Panc1 (cell line): Measurements from ENCODE around the gene MTUS2. TPM values are rescaled to one million over a fixed set of nuclear protein-coding genes. Genes with fewer than 3 reads are reported as not detected.

Experiments
- ATAC-seq: fragments of 200-7000 bp; cut with Tn5 transposase; 2 replicates; pipeline ENCODE4 v1.9.1; 2020; ENCODE audit warnings: mild to moderate bottlenecking, moderate library complexity
- BruUV-seq: library from RNA; stranded (reverse); fragments of 400-500 nt; replicated peaks from 2 replicates; lab custom pipeline; 2021; lab: Mats Ljungman, UMichigan
- CTCF ChIA-PET: fragments of 300-600 bp; sonication (Branson Sonifier 250); formaldehyde crosslinking; loops from one replicate; lab custom pipeline; 2022; ENCODE audit warnings: antibody characterized with exemption; lab: Charles Lee
- POLR2A ChIA-PET: fragments of 300-600 bp; sonication (Branson Sonifier 250); formaldehyde crosslinking; loops from one replicate; lab custom pipeline; 2022; ENCODE audit warnings: antibody characterized with exemption; lab: Charles Lee
- DNase-seq: peaks from one replicate; pipeline ENCODE4 v3.0.0-alpha.2; 2010; ENCODE audit warnings: low read depth, low spot score
- H3K27ac ChIP-seq: 2 replicates; pipeline ENCODE4 v1.5.1; 2011; ENCODE audit warnings: mild to moderate bottlenecking, low read length, inconsistent platforms
- H3K27me3 ChIP-seq: fragments of 200-500 bp; sonication (Bioruptor generic); 2 replicates; pipeline ENCODE4 v1.6.0; 2014; ENCODE audit warnings: low read length, inconsistent platforms; ENCODE audit not compliant: control insufficient read depth, insufficient read depth
- H3K36me3 ChIP-seq: fragments of 200-500 bp; sonication (Bioruptor generic); 2 replicates; pipeline ENCODE4 v1.5.1; 2014; ENCODE audit warnings: inconsistent platforms, mild to moderate bottlenecking, low read length, moderate library complexity; ENCODE audit not compliant: control insufficient read depth, insufficient read depth
- H3K4me1 ChIP-seq: 2 replicates; pipeline ENCODE4 v1.5.1; 2011; ENCODE audit warnings: inconsistent platforms, mild to moderate bottlenecking, low read length, moderate library complexity; ENCODE audit not compliant: control insufficient read depth, insufficient read depth
- H3K4me3 ChIP-seq, 2 experiments: 2 replicates each; pipeline ENCODE4 v1.5.1; 2011 to 2012; ENCODE audit warnings: low read depth in 2 of 2, low read length in 2 of 2, mild to moderate bottlenecking in 2 of 2, inconsistent platforms in 1 of 2, moderate library complexity in 1 of 2
- H3K9me3 ChIP-seq: fragments of 200-500 bp; sonication (Bioruptor generic); 2 replicates; pipeline ENCODE4 v1.5.1; 2014; ENCODE audit warnings: low read depth, mild to moderate bottlenecking, inconsistent platforms, low read length, moderate library complexity; ENCODE audit not compliant: control insufficient read depth, insufficient read depth
- CTCF ChIP-seq: fragments of 450-650 bp; IDR thresholded peaks from 2 replicates; pipeline ENCODE4 v1.5.1; 2017; ENCODE audit warnings: mild to moderate bottlenecking
- POLR2AphosphoS5 ChIP-seq: IDR thresholded peaks from 2 replicates; pipeline ENCODE4 v1.6.1; 2012; ENCODE audit warnings: mild to moderate bottlenecking, low read depth, low read length, moderate library complexity
- SIN3A ChIP-seq: IDR thresholded peaks from 2 replicates; pipeline ENCODE4 v1.6.1; 2012; ENCODE audit warnings: low read depth, mild to moderate bottlenecking, low read length, moderate library complexity, borderline replicate concordance; ENCODE audit not compliant: insufficient read depth
- TCF7L2 ChIP-seq: IDR thresholded peaks from 2 replicates; pipeline ENCODE4 v1.6.1; 2011; ENCODE audit warnings: mild to moderate bottlenecking, low read depth, low read length, inconsistent platforms
- in situ Hi-C: cut with HindIII; loops from 2 replicates; pipeline ENCODE4 v1.10.0; 2016; ENCODE audit warnings: low sequenced_read_pairs, low pct_unique_long_range_greater_than_20kb
- intact Hi-C: fragments of 100-400 bp; cut with micrococcal nuclease; formaldehyde crosslinking; loops from one replicate; pipeline ENCODE4 v1.10.0; 2022; ENCODE audit not compliant: unreplicated experiment
- total RNA-seq: library from RNA; stranded (reverse); gene quantifications from one replicate; pipeline ENCODE4 v1.2.1, GENCODE V29; 2021; ENCODE audit not compliant: unreplicated experiment
- TF ChIP-seq, protein P1 (sequence below), 2 experiments: IDR thresholded peaks; 2 replicates each; pipeline ENCODE4 v1.6.1; 2011 to 2012; ENCODE audit warnings: low read depth in 2 of 2, control low read depth in 1 of 2, low read length in 1 of 2, mild to moderate bottlenecking in 1 of 2, moderate library complexity in 1 of 2; ENCODE audit not compliant: insufficient read depth in 1 of 2

Gene MTUS2
- total RNA-seq, 1 experiment from 2014 or later: 0.05 TPM

DNA sequence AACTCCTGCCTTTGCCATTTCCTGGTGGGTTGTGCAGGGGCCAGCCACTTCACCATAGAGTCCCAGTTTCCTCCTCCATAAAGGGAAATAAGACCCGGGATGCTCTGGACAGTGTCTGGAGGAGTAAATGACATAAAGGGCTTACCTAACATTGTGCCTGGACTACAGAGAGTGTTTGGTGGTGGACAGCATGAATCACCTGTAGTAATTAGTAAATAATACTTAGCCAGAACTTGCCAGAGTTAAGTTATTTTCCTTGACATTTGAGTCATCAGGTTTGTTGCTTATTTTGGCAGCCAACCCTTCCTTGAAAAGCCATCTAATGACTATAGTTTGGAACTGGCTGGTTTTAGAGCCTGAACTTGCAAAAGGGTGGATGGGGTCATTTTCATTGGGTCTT lies 616.2 kb downstream of the MTUS2 start:
- in situ Hi-C loops: no loop called here
- no peak for ATAC-seq
- no peak overlapping the region for H3K4me3 ChIP-seq
- no peak for TF ChIP-seq CTCF
- TF ChIP-seq, protein P1, sequence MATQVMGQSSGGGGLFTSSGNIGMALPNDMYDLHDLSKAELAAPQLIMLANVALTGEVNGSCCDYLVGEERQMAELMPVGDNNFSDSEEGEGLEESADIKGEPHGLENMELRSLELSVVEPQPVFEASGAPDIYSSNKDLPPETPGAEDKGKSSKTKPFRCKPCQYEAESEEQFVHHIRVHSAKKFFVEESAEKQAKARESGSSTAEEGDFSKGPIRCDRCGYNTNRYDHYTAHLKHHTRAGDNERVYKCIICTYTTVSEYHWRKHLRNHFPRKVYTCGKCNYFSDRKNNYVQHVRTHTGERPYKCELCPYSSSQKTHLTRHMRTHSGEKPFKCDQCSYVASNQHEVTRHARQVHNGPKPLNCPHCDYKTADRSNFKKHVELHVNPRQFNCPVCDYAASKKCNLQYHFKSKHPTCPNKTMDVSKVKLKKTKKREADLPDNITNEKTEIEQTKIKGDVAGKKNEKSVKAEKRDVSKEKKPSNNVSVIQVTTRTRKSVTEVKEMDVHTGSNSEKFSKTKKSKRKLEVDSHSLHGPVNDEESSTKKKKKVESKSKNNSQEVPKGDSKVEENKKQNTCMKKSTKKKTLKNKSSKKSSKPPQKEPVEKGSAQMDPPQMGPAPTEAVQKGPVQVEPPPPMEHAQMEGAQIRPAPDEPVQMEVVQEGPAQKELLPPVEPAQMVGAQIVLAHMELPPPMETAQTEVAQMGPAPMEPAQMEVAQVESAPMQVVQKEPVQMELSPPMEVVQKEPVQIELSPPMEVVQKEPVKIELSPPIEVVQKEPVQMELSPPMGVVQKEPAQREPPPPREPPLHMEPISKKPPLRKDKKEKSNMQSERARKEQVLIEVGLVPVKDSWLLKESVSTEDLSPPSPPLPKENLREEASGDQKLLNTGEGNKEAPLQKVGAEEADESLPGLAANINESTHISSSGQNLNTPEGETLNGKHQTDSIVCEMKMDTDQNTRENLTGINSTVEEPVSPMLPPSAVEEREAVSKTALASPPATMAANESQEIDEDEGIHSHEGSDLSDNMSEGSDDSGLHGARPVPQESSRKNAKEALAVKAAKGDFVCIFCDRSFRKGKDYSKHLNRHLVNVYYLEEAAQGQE (IDR thresholded peaks at IDR 0.05; ENCODE audit: insufficient read depth in 1 of 2, low read depth in 2 of 2, low read length in 1 of 2): no peak
- no peak for TF ChIP-seq POLR2AphosphoS5
- TF ChIP-seq TCF7L2: no peak
- TF ChIP-seq SIN3A: no peak
- H3K4me1 ChIP-seq: no peaks in the 10 kb centered on the region
- no peaks in the 10 kb centered on the region for H3K9me3 ChIP-seq
- no peak for DNase-seq
- no peaks in the 10 kb centered on the region for H3K36me3 ChIP-seq
- POLR2A ChIA-PET: no interaction called here
- BruUV-seq: no TSS peak
- CTCF ChIA-PET: no interaction called here
- intact Hi-C loops: no loop called here
- H3K27me3 ChIP-seq: no peaks in the 10 kb centered on the region; the same call in none of the 2 replicates
- H3K27ac ChIP-seq: no peak overlapping the region

DNA sequence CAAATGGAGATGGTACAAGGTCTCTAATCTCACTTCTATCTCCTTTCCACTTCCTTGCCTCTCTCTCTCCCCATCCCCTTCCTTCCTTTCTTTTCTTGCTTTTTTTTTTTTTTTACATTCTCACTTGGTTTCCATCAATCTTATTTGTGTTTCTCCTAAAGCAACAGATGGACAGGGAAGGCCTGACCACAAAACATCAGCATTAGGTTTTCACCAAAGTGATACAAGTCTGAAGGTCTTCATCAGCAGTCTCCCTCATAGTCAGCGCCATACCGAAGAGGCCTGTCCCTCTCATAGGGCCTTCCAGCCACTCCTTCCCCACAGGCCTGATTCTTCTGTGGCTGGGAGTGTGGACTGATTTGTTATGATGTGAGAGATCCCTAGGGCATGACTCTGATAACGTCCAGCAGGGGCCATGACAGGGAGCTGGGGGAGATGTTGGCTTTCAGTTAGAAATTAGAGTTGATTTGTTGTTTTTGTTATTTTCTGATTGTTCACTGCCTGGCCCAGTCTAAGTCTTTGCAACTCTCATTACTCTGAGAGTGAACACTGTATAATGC lies 616.7 kb downstream of the MTUS2 start:
- no peak for TF ChIP-seq SIN3A
- no peak for TF ChIP-seq CTCF
- no peak for TF ChIP-seq POLR2AphosphoS5
- TF ChIP-seq, protein P1 (IDR thresholded peaks at IDR 0.05; ENCODE audit: insufficient read depth in 1 of 2, low read depth in 2 of 2, low read length in 1 of 2): no peak
- no peak for TF ChIP-seq TCF7L2
- Histone ChIP-seq H3K27ac (no peak overlapping the region), H3K27me3 (no peaks in the 10 kb centered on the region; the same call in 1 of the 2 replicates), H3K9me3 (no peaks in the 10 kb centered on the region), H3K36me3 (no peaks in the 10 kb centered on the region), H3K4me3 (no peak overlapping the region), H3K4me1 (no peaks in the 10 kb centered on the region)
- intact Hi-C loops (no loop called here), in situ Hi-C loops (no loop called here)
- BruUV-seq: no TSS peak
- DNase-seq: no peak
- ChIA-PET CTCF (no interaction called here), POLR2A (no interaction called here)
- no peak for ATAC-seq
